Activated naive CD8-positive, alpha-beta T cell treated with anti-CD3 and anti-CD28 coated beads, Interleukin-2, amount 10 ng/mL, durations not matched to agents 7 days and 5 days (primary cell): ENCODE data around the gene PRKAR1B. TPM values are rescaled to one million over a fixed set of nuclear protein-coding genes. Genes with fewer than 3 reads are reported as not detected.

Experiments
- ATAC-seq: fragments of 150-1000 bp; cut with Tn5 transposase; one replicate; pipeline ENCODE4 v1.10.0; 2021; ENCODE audit warnings: low read depth, moderate library complexity
- POLR2A ChIA-PET: fragments of 350-600 bp; sonication (Branson Sonifier 250); formaldehyde crosslinking; loops from one replicate; lab custom pipeline; 2021; ENCODE audit warnings: antibody characterized with exemption; lab: Charles Lee
- DNase-seq: peaks from one replicate; pipeline ENCODE4 v3.0.0; 2021
- H3K27ac Mint-ChIP-seq: one replicate; pipeline ENCODE4 v1.8.0; 2022; ENCODE audit warnings: mild to moderate bottlenecking, mixed read lengths
- H3K27me3 Mint-ChIP-seq: one replicate; pipeline ENCODE4 v1.8.0; 2022; ENCODE audit warnings: mild to moderate bottlenecking, moderate library complexity, mixed read lengths
- H3K36me3 Mint-ChIP-seq: one replicate; pipeline ENCODE4 v1.8.0; 2021; ENCODE audit warnings: mild to moderate bottlenecking, mixed read lengths
- H3K4me1 Mint-ChIP-seq: one replicate; pipeline ENCODE4 v1.8.0; 2021; ENCODE audit warnings: mixed read lengths
- H3K4me3 Mint-ChIP-seq: one replicate; pipeline ENCODE4 v1.8.0; 2022; ENCODE audit warnings: mild to moderate bottlenecking, moderate library complexity, mixed read lengths
- H3K9me3 Mint-ChIP-seq: one replicate; pipeline ENCODE4 v1.8.0; 2021; ENCODE audit warnings: mixed read lengths
- total RNA-seq, 2 experiments: library from RNA; stranded (reverse); gene quantifications; one replicate each; pipeline ENCODE4 v1.2.3, GENCODE V29; 2021

Gene PRKAR1B
- total RNA-seq, 2 experiments from 2014 or later, result 26.5 to 28.2 TPM

GRCh38 chr7:742791-743190 is 15.7 kb upstream of the PRKAR1B start:
- ATAC-seq, result no peak
- Mint-ChIP-seq H3K4me3 (no peak overlapping the region), H3K36me3 (peaks cover 34% of the 10 kb centered on the region), H3K9me3 (no peaks in the 10 kb centered on the region), H3K4me1 (peaks cover 2% of the 10 kb centered on the region), H3K27ac (no peak overlapping the region), H3K27me3 (no peaks in the 10 kb centered on the region)
- POLR2A ChIA-PET, result no interaction called here
- no peak for DNase-seq

- Mint-ChIP-seq H3K27me3 (no peaks in the 10 kb centered on the region), H3K9me3 (no peaks in the 10 kb centered on the region), H3K4me1 (peaks cover 7% of the 10 kb centered on the region), H3K27ac (no peak overlapping the region), H3K4me3 (no peak overlapping the region), H3K36me3 (peaks cover 39% of the 10 kb centered on the region)
- ATAC-seq (no peak), DNase-seq (peak; percentile 11)
- POLR2A ChIA-PET, result no interaction called here
Observed at GRCh38 chr7:741850-742249, 14.8 kb upstream of the PRKAR1B start.

GRCh38 chr7:741191-741671 is 14.2 kb upstream of the PRKAR1B start:
- Mint-ChIP-seq H3K27ac (no peak overlapping the region), H3K9me3 (no peaks in the 10 kb centered on the region), H3K36me3 (peaks cover 37% of the 10 kb centered on the region), H3K4me3 (no peak overlapping the region), H3K4me1 (peaks cover 7% of the 10 kb centered on the region), H3K27me3 (no peaks in the 10 kb centered on the region)
- DNase-seq, result peak; percentile 12
- ATAC-seq, result no peak
- POLR2A ChIA-PET, result no interaction called here

GRCh38 chr7:739983-740942 is 13.2 kb upstream of the PRKAR1B start:
- Mint-ChIP-seq H3K4me1 (peaks cover 7% of the 10 kb centered on the region), H3K9me3 (no peaks in the 10 kb centered on the region), H3K36me3 (peaks cover 30% of the 10 kb centered on the region), H3K27ac (no peak overlapping the region), H3K27me3 (no peaks in the 10 kb centered on the region), H3K4me3 (no peak overlapping the region)
- DNase-seq, result peak; percentile 23
- POLR2A ChIA-PET, result no interaction called here
- ATAC-seq, result no peak

- H3K9me3 Mint-ChIP-seq, result no peaks in the 10 kb centered on the region
- POLR2A ChIA-PET, result no interaction called here
- H3K4me3 Mint-ChIP-seq, result no peak overlapping the region
- DNase-seq (peak; percentile 12), ATAC-seq (no peak)
- no peak overlapping the region for H3K27ac Mint-ChIP-seq
- H3K27me3 Mint-ChIP-seq, result no peaks in the 10 kb centered on the region
- H3K4me1 Mint-ChIP-seq, result peaks cover 7% of the 10 kb centered on the region
- peaks cover 24% of the 10 kb centered on the region for H3K36me3 Mint-ChIP-seq
Observed at GRCh38 chr7:739455-739982, 12.4 kb upstream of the PRKAR1B start.

GRCh38 chr7:738723-739454 is 11.8 kb upstream of the PRKAR1B start:
- H3K4me1 Mint-ChIP-seq, result peaks cover 7% of the 10 kb centered on the region
- ATAC-seq, result no peak
- POLR2A ChIA-PET, result no interaction called here

GRCh38 chr7:738241-738640 is 11.2 kb upstream of the PRKAR1B start:
- Mint-ChIP-seq H3K36me3 (peaks cover 17% of the 10 kb centered on the region), H3K4me1 (peaks cover 7% of the 10 kb centered on the region), H3K27me3 (no peaks in the 10 kb centered on the region), H3K4me3 (no peak overlapping the region), H3K27ac (no peak overlapping the region), H3K9me3 (peaks cover 3% of the 10 kb centered on the region)
- DNase-seq (no peak), ATAC-seq (no peak)
- POLR2A ChIA-PET, result no interaction called here

More at GRCh38 chr7:738723-739454, 11.8 kb upstream of the PRKAR1B start:
- Mint-ChIP-seq H3K27me3 (no peaks in the 10 kb centered on the region), H3K36me3 (peaks cover 19% of the 10 kb centered on the region), H3K4me3 (no peak overlapping the region), H3K27ac (no peak overlapping the region), H3K9me3 (peaks cover under 1% of the 10 kb centered on the region)
- peak; percentile 7 for DNase-seq

- POLR2A ChIA-PET, result interaction anchor here (0.7 kb wide), 1 partner anchor 119 kb away, joined by 5 read pairs; no protein-coding TSS in a partner anchor
- Mint-ChIP-seq H3K4me3 (no peak overlapping the region), H3K4me1 (peaks cover 9% of the 10 kb centered on the region), H3K9me3 (peaks cover 3% of the 10 kb centered on the region), H3K27ac (no peak overlapping the region), H3K27me3 (no peaks in the 10 kb centered on the region), H3K36me3 (peaks cover 14% of the 10 kb centered on the region)
- no peak for ATAC-seq
- DNase-seq, result peak; percentile 3
Observed at GRCh38 chr7:734808-735207, 7.7 kb upstream of the PRKAR1B start.

- ATAC-seq (no peak), DNase-seq (no peak)
- no peak overlapping the region for H3K27ac Mint-ChIP-seq
- no peak overlapping the region for H3K4me3 Mint-ChIP-seq
- peaks cover 3% of the 10 kb centered on the region for H3K9me3 Mint-ChIP-seq
- no peaks in the 10 kb centered on the region for H3K27me3 Mint-ChIP-seq
- peaks cover 14% of the 10 kb centered on the region for H3K36me3 Mint-ChIP-seq
- POLR2A ChIA-PET, result interaction anchor here (0.7 kb wide), 1 partner anchor 118 kb away, joined by 5 read pairs; no protein-coding TSS in a partner anchor
- H3K4me1 Mint-ChIP-seq, result peaks cover 9% of the 10 kb centered on the region
Observed at GRCh38 chr7:734214-734613, 7.1 kb upstream of the PRKAR1B start.

GRCh38 chr7:732556-732955 is 5.5 kb upstream of the PRKAR1B start:
- Mint-ChIP-seq H3K36me3 (peaks cover 6% of the 10 kb centered on the region), H3K27ac (no peak overlapping the region)

GRCh38 chr7:732094-732541 is 5.0 kb upstream of the PRKAR1B start:
- Mint-ChIP-seq H3K27ac (no peak overlapping the region), H3K36me3 (peaks cover 2% of the 10 kb centered on the region), H3K9me3 (peaks cover 3% of the 10 kb centered on the region), H3K27me3 (no peaks in the 10 kb centered on the region), H3K4me1 (peaks cover 13% of the 10 kb centered on the region), H3K4me3 (no peak overlapping the region)
- DNase-seq (peak; percentile 35), ATAC-seq (no peak)
- POLR2A ChIA-PET, result no interaction called here

More at GRCh38 chr7:732556-732955, 5.5 kb upstream of the PRKAR1B start:
- Mint-ChIP-seq H3K27me3 (no peaks in the 10 kb centered on the region), H3K4me3 (no peak overlapping the region), H3K9me3 (peaks cover 3% of the 10 kb centered on the region), H3K4me1 (peaks cover 14% of the 10 kb centered on the region)
- DNase-seq (no peak), ATAC-seq (no peak)
- POLR2A ChIA-PET, result no interaction called here

GRCh38 chr7:731440-732085 is 4.5 kb upstream of the PRKAR1B start:
- no peak overlapping the region for H3K4me3 Mint-ChIP-seq
- DNase-seq (peak; percentile 4), ATAC-seq (no peak)
- no peak overlapping the region for H3K27ac Mint-ChIP-seq
- peaks cover 3% of the 10 kb centered on the region for H3K9me3 Mint-ChIP-seq
- H3K4me1 Mint-ChIP-seq, result peaks cover 13% of the 10 kb centered on the region
- POLR2A ChIA-PET, result no interaction called here
- peaks cover 2% of the 10 kb centered on the region for H3K36me3 Mint-ChIP-seq
- H3K27me3 Mint-ChIP-seq, result no peaks in the 10 kb centered on the region
